Measurements from ENCODE around the gene CYB561A3. TPM values are rescaled to one million over a fixed set of nuclear protein-coding genes. Genes with fewer than 3 reads are reported as not detected.

The CYB561A3 gene
- total RNA-seq, 1 experiment from 2014 or later: 54.7 TPM

DNA sequence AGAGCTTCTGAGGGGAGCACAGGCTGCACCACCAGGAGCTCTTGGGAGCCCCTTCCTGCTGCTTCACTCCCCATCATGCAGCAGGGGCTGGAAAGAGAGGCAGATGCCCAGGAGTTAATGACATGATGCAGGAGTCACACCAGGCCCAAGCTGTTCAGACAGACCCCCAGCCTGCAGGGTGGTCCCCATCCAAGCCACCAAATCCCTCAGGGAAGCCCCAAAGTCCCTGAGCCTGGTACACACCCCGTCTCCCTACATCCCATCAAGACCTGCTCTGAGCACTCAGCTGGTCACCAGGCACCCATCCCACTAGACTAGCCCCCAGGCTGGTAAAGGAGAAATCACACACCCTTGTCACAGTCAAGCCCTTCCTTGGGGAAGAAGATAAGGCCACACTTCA, 11.3 kb downstream of the CYB561A3 start:
- intact Hi-C loops (cut with micrococcal nuclease; ENCODE audit: unreplicated experiment): no loop called here
- DNase-seq (ENCODE audit: low spot score): no peak
- H3K4me1 ChIP-seq (ENCODE audit: insufficient read depth, low read length, poor library complexity, severe bottlenecking): no peaks in the 10 kb centered on the region
- no peak overlapping the region for H3K4me3 ChIP-seq (ENCODE audit: low read depth, low read length, poor library complexity, severe bottlenecking)
- TF ChIP-seq CTCF (conservative IDR thresholded peaks at IDR 0.05; ENCODE audit: low read depth, low read length) (no peak), EZH2 (IDR thresholded peaks at IDR 0.05; ENCODE audit: borderline replicate concordance, low read depth, low read length, poor library complexity, severe bottlenecking) (no peak)
- no peaks in the 10 kb centered on the region for H3K9me3 ChIP-seq (ENCODE audit: low read depth, low read length, poor library complexity, severe bottlenecking)
- CTCF ChIA-PET: no interaction called here
- POLR2A ChIA-PET (ENCODE audit: low non-redundant PET): no interaction called here
- no peak overlapping the region for H3K27ac ChIP-seq (ENCODE audit: low read depth, low read length, poor library complexity, severe bottlenecking)
- peaks cover 16% of the 10 kb centered on the region for H3K36me3 ChIP-seq (ENCODE audit: insufficient read depth, low read length, poor library complexity, severe bottlenecking)
- no peaks in the 10 kb centered on the region for H3K27me3 ChIP-seq (replicated peaks; ENCODE audit: insufficient read depth, low read depth, low read length, poor library complexity)
- no TSS peak for BruUV-seq (replicated peaks)

DNA sequence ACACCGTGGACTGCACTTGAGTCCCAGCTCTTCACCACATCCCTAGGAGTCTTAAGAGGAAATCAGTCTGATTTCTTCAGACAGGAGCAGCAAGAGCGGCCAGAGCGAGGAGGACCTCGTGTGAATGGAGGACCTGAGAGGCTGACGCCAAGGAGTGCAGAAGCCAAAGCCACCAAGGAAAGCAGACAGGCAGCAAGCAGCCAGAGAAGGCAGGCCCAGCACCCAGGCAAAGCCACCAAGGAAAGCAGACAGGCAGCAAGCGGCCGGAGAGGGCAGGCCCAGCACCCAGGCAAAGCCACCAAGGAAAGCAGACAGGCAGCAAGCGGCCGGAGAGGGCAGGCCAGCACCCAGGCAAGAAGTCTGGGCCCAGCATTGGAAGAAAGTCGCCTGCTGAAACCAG, 11.8 kb downstream of the CYB561A3 start:
- no peaks in the 10 kb centered on the region for H3K27me3 ChIP-seq (replicated peaks; ENCODE audit: insufficient read depth, low read depth, low read length, poor library complexity)
- H3K36me3 ChIP-seq (ENCODE audit: insufficient read depth, low read length, poor library complexity, severe bottlenecking): peaks cover 16% of the 10 kb centered on the region
- no peaks in the 10 kb centered on the region for H3K9me3 ChIP-seq (ENCODE audit: low read depth, low read length, poor library complexity, severe bottlenecking)
- ChIA-PET POLR2A (ENCODE audit: low non-redundant PET) (no interaction called here), CTCF (no interaction called here)
- H3K27ac ChIP-seq (ENCODE audit: low read depth, low read length, poor library complexity, severe bottlenecking): no peak overlapping the region
- no peaks in the 10 kb centered on the region for H3K4me1 ChIP-seq (ENCODE audit: insufficient read depth, low read length, poor library complexity, severe bottlenecking)
- H3K4me3 ChIP-seq (ENCODE audit: low read depth, low read length, poor library complexity, severe bottlenecking): no peak overlapping the region
- intact Hi-C loops (cut with micrococcal nuclease; ENCODE audit: unreplicated experiment): no loop called here
- no peak for DNase-seq (ENCODE audit: low spot score)
- TF ChIP-seq EZH2 (IDR thresholded peaks at IDR 0.05; ENCODE audit: borderline replicate concordance, low read depth, low read length, poor library complexity, severe bottlenecking) (no peak), CTCF (conservative IDR thresholded peaks at IDR 0.05; ENCODE audit: low read depth, low read length) (no peak)
- no TSS peak for BruUV-seq (replicated peaks)

DNA sequence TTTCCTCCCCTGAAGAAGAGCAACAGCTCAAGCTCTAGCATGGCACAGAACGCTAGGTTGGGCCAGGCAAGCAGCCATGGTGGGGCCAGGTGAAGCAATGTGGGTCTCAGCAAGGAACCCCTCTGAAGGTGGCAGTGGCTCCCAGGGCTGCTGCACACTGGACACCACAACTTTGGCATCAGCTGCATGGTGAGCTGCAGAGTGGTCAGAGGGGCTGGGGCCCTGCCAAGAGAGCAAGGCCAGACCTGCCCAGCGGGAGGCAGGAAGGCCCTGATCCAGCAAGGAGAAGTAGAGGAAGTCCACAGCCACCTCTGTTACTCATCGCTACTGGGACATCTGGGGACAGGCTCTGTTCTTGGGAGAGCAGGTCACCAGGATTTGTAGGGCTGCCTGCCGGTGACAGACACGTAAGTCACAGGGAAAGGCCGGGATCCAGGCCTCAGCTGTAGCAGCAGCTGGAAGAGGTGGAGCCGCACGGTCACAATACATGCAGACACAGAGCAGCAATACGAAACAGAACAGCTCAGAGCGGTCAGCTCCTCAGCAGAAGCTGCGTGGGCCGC, 12.4 kb downstream of the CYB561A3 start:
- Histone ChIP-seq H3K4me1 (ENCODE audit: insufficient read depth, low read length, poor library complexity, severe bottlenecking) (no peaks in the 10 kb centered on the region), H3K27me3 (replicated peaks; ENCODE audit: insufficient read depth, low read depth, low read length, poor library complexity) (no peaks in the 10 kb centered on the region), H3K27ac (ENCODE audit: low read depth, low read length, poor library complexity, severe bottlenecking) (no peak overlapping the region), H3K36me3 (ENCODE audit: insufficient read depth, low read length, poor library complexity, severe bottlenecking) (peaks cover 19% of the 10 kb centered on the region), H3K9me3 (ENCODE audit: low read depth, low read length, poor library complexity, severe bottlenecking) (no peaks in the 10 kb centered on the region), H3K4me3 (ENCODE audit: low read depth, low read length, poor library complexity, severe bottlenecking) (no peak overlapping the region)
- POLR2A ChIA-PET (ENCODE audit: low non-redundant PET): interaction anchor here (1.1 kb wide), 1 partner anchor 13 kb away, joined by 3 read pairs; no protein-coding TSS in a partner anchor
- TF ChIP-seq EZH2 (IDR thresholded peaks at IDR 0.05; ENCODE audit: borderline replicate concordance, low read depth, low read length, poor library complexity, severe bottlenecking): no peak
- TF ChIP-seq CTCF (conservative IDR thresholded peaks at IDR 0.05; ENCODE audit: low read depth, low read length): no peak
- DNase-seq (ENCODE audit: low spot score): no peak
- BruUV-seq (replicated peaks): no TSS peak
- intact Hi-C loops (cut with micrococcal nuclease; ENCODE audit: unreplicated experiment): no loop called here
- CTCF ChIA-PET: no interaction called here

Data from A673 (cell line).